Stimulated activated naive CD8-positive, alpha-beta T cell treated with anti-CD3 and anti-CD28 coated beads, Interleukin-15, Interleukin-2, amounts not matched to agents 100 U/mL and 50 U/mL, for 24 hours (primary cell): ENCODE results near the gene ZNF669.

ENCODE experiments used
- ATAC-seq: fragments of 150-1000 bp; cut with Tn5 transposase; one replicate; pipeline ENCODE4 v1.10.0; 2021
- DNase-seq: peaks from one replicate; pipeline ENCODE4 v3.0.0; 2021

Gene ZNF669

GRCh38 chr1:247064304-247064703 is 39.9 kb downstream of the ZNF669 start:
- ATAC-seq (no peak), DNase-seq (no peak)

DNA sequence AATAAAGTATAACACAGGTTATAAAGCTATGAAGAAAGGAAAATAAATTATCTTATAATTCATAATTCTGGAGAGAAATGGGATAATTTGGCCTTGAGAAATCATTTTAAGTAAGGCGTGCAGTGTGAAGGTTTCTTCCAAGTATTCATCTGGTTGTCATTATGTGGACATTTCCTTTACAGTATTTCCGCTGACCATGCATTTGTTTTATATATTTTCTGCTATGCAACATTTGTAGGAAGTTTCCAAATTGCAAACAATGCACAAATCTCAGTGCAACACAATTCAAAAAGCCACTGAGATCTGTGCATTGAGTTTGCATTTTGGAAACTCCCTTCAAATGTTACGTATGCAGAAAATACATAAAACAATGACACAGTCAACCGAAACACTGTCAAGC is 43.4 kb downstream of the ZNF669 start:
- DNase-seq (no peak), ATAC-seq (no peak)

- no peak for DNase-seq
- ATAC-seq: no peak
Measured at GRCh38 chr1:247056071-247056470, 48.1 kb downstream of the ZNF669 start.

DNA sequence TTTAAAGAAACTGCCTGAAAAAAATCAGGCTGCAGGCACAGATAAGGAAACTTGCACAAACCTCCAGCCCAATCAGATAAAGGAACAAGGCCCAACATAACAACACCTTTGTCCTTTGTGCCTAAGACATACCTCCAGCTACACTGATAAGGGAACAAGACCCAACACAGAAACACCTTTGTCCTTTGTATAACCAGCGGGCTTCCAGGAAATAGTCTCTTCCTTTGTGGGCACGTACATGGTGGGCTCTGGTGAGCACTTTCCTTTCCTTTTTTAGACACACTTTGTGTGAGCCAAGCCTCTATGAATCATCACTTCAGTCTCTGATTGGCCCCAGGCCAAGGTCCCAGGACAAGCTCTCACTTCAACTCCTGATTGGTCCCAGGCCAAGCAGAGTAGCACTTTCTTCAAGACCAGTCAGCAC is 49.2 kb downstream of the ZNF669 start:
- no peak for DNase-seq
- no peak for ATAC-seq
